ENCODE measurements around the gene CHCHD3. TPM values are rescaled to one million over a fixed set of nuclear protein-coding genes. Genes with fewer than 3 reads are reported as not detected.

The CHCHD3 gene
- total and polyA plus RNA-seq, 2 experiments from 2014 or later = 65.3 to 68.5 TPM

DNA sequence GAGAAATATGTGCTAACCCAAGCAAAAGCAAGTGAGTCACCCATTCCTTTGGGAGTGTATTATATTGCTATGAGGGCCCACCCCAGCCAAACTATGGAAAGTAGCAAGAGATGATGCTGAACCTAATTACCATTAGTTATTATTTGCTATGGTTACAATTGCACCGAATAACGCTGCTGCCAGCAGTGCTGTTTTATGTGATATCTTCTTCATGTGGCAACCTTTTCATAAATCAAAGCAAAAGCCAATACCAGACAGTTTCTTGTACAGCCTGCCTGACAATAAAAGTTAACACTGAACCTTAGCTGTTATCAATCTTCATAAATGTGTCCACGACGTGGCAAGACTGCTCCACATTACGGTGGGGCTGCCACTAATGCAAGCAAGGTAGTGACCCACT is 263.9 kb downstream of the CHCHD3 start:
- no peaks in the 10 kb centered on the region for H3K27me3 ChIP-seq
- no peaks in the 10 kb centered on the region for H3K4me1 ChIP-seq (ENCODE audit: insufficient read depth)
- H3K9me3 ChIP-seq (ENCODE audit: low read depth) = no peaks in the 10 kb centered on the region
- no peaks in the 10 kb centered on the region for H4K20me1 ChIP-seq (ENCODE audit: insufficient read depth, poor library complexity, severe bottlenecking)
- no peak overlapping the region for H3K4me2 ChIP-seq
- no peak for DNase-seq (ENCODE audit: low spot score)
- TF ChIP-seq EZH2phosphoT487 (IDR thresholded peaks at IDR 0.05; ENCODE audit: low read depth, severe bottlenecking, unreplicated experiment) (no peak), CTCF (IDR thresholded peaks at IDR 0.05; ENCODE audit: poor library complexity) (no peak), EZH2 (IDR thresholded peaks at IDR 0.05; ENCODE audit: borderline replicate concordance) (no peak)
- 66% methylated on average over 5 of the region's 5 CpGs for WGBS (ENCODE audit: low lambda C conversion rate, missing lambda C conversion rate)
- no peak overlapping the region for H3K27ac ChIP-seq
- no peaks in the 10 kb centered on the region for H3K79me2 ChIP-seq
- no peaks in the 10 kb centered on the region for H3K36me3 ChIP-seq (replicated peaks; ENCODE audit: insufficient read depth, low read depth)
- no peaks in the 10 kb centered on the region for H3K9me2 ChIP-seq (replicated peaks; ENCODE audit: insufficient read depth)
- no peak overlapping the region for H3K4me3 ChIP-seq
- no peak overlapping the region for H2AFZ ChIP-seq

DNA sequence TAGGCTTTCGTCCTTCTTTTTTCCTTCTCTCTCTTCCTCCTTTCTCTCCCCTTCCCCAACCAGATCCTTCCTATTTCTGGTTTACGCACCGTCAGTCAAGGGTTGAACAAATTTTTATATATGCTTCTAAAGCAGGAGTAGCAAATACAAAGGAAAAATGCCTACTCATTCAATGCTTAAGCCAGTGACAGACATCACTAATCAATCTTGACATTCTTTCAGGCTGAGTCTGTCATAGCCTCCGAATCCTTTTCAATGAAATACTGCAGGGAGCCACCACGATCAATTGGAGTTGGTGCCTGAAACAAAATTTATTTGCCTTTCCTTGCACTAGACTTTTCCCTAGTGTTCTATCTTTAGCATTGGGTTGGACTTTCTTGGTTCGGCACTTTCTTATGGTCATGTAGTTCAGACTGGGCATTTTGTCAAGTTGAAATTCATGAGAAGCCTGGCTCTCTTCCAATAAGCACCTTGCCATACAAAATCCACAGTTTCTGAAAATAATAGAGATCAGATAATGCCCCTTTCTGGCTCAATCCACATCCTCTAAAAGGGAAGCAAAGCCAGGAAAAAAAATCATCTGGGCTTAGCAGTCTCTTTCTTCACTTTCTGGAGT is 266.1 kb downstream of the CHCHD3 start:
- Histone ChIP-seq H3K4me3 (no peak overlapping the region), H3K4me1 (ENCODE audit: insufficient read depth) (no peaks in the 10 kb centered on the region), H3K27ac (no peak overlapping the region), H3K27me3 (no peaks in the 10 kb centered on the region), H3K79me2 (no peaks in the 10 kb centered on the region), H2AFZ (no peak overlapping the region), H3K9me3 (ENCODE audit: low read depth) (no peaks in the 10 kb centered on the region), H3K36me3 (replicated peaks; ENCODE audit: insufficient read depth, low read depth) (no peaks in the 10 kb centered on the region), H3K9me2 (replicated peaks; ENCODE audit: insufficient read depth) (no peaks in the 10 kb centered on the region), H3K4me2 (no peak overlapping the region), H4K20me1 (ENCODE audit: insufficient read depth, poor library complexity, severe bottlenecking) (no peaks in the 10 kb centered on the region)
- TF ChIP-seq EZH2 (IDR thresholded peaks at IDR 0.05; ENCODE audit: borderline replicate concordance) = no peak
- no peak for TF ChIP-seq CTCF (IDR thresholded peaks at IDR 0.05; ENCODE audit: poor library complexity)
- no peak for TF ChIP-seq EZH2phosphoT487 (IDR thresholded peaks at IDR 0.05; ENCODE audit: low read depth, severe bottlenecking, unreplicated experiment)
- DNase-seq (ENCODE audit: low spot score) = no peak
- 86% methylated on average over 6 of the region's 6 CpGs for WGBS (ENCODE audit: low lambda C conversion rate, missing lambda C conversion rate)

GRCh38 chr7:132815130-132815529 is 266.8 kb downstream of the CHCHD3 start:
- Histone ChIP-seq H3K4me3 (no peak overlapping the region), H3K4me2 (no peak overlapping the region), H3K9me3 (ENCODE audit: low read depth) (no peaks in the 10 kb centered on the region), H3K79me2 (no peaks in the 10 kb centered on the region), H4K20me1 (ENCODE audit: insufficient read depth, poor library complexity, severe bottlenecking) (no peaks in the 10 kb centered on the region), H3K27ac (no peak overlapping the region), H3K27me3 (no peaks in the 10 kb centered on the region), H3K4me1 (ENCODE audit: insufficient read depth) (no peaks in the 10 kb centered on the region), H3K36me3 (replicated peaks; ENCODE audit: insufficient read depth, low read depth) (no peaks in the 10 kb centered on the region), H2AFZ (no peak overlapping the region), H3K9me2 (replicated peaks; ENCODE audit: insufficient read depth) (no peaks in the 10 kb centered on the region)
- TF ChIP-seq EZH2 (IDR thresholded peaks at IDR 0.05; ENCODE audit: borderline replicate concordance) (no peak), CTCF (IDR thresholded peaks at IDR 0.05; ENCODE audit: poor library complexity) (no peak), EZH2phosphoT487 (IDR thresholded peaks at IDR 0.05; ENCODE audit: low read depth, severe bottlenecking, unreplicated experiment) (no peak)
- DNase-seq (ENCODE audit: low spot score) = no peak

DNA sequence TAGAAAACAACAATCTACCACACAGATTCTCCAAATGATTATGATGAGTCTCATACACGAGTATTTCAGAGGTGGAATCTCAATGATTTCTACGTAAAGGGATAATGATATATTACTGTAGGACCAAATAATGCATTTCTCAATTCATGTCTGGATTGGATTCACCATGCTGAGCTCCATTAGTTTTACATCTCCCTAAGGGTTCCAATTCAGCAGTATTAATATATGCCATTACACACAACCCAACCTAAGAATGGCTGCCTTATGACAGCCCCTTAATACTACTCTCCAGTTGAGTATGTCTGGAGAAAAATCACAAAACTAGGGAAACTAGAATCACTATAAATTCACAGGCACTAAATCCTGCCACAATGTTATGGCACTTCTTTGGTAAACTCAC is 271.3 kb downstream of the CHCHD3 start:
- Histone ChIP-seq H3K36me3 (replicated peaks; ENCODE audit: insufficient read depth, low read depth) (no peaks in the 10 kb centered on the region), H3K4me3 (no peak overlapping the region), H3K9me2 (replicated peaks; ENCODE audit: insufficient read depth) (no peaks in the 10 kb centered on the region), H2AFZ (no peak overlapping the region), H3K4me2 (no peak overlapping the region), H3K4me1 (ENCODE audit: insufficient read depth) (no peaks in the 10 kb centered on the region), H3K79me2 (no peaks in the 10 kb centered on the region), H4K20me1 (ENCODE audit: insufficient read depth, poor library complexity, severe bottlenecking) (no peaks in the 10 kb centered on the region), H3K27me3 (no peaks in the 10 kb centered on the region), H3K9me3 (ENCODE audit: low read depth) (no peaks in the 10 kb centered on the region), H3K27ac (no peak overlapping the region)
- TF ChIP-seq CTCF (IDR thresholded peaks at IDR 0.05; ENCODE audit: poor library complexity) (no peak), EZH2phosphoT487 (IDR thresholded peaks at IDR 0.05; ENCODE audit: low read depth, severe bottlenecking, unreplicated experiment) (no peak), EZH2 (IDR thresholded peaks at IDR 0.05; ENCODE audit: borderline replicate concordance) (no peak)
- WGBS (ENCODE audit: low lambda C conversion rate, missing lambda C conversion rate) = 96% methylated on average over 2 of the region's 2 CpGs
- DNase-seq (ENCODE audit: low spot score) = no peak

All from hepatocyte (in vitro differentiated cells).